ENCODE measurements around the gene CYP4F11. TPM values are rescaled to one million over a fixed set of nuclear protein-coding genes. Genes with fewer than 3 reads are reported as not detected.
"Not testable (repeated sequence)": the region's sequence is repeated elsewhere in the genome, so short reads cannot be mapped to it uniquely, and the experiment has no call there.

CYP4F11 gene
- total RNA-seq, 1 experiment from 2014 or later, result 0.21 TPM

GRCh38 chr19:15885167-15885566, 49.2 kb downstream of the CYP4F11 start:
- ChIA-PET POLR2A (no interaction called here), CTCF (no interaction called here)
- DNase-seq (ENCODE audit: low read depth, low spot score) (no peak), ATAC-seq (no peak)
- in situ Hi-C loops (cut with HindIII; ENCODE audit: low pct_unique_long_range_greater_than_20kb, low sequenced_read_pairs) (no loop called here), intact Hi-C loops (cut with micrococcal nuclease; ENCODE audit: unreplicated experiment) (no loop called here)
- no peak overlapping the region for H3K27ac ChIP-seq (ENCODE audit: low read length)
- no peaks in the 10 kb centered on the region for H3K9me3 ChIP-seq (ENCODE audit: control insufficient read depth, insufficient read depth, low read depth, low read length)
- no peak overlapping the region for H3K4me3 ChIP-seq (ENCODE audit: low read depth in 2 of 2, low read length in 2 of 2)
- BruUV-seq (replicated peaks), result no TSS peak
- no peaks in the 10 kb centered on the region; the same call in 1 of the 2 replicates for H3K27me3 ChIP-seq (ENCODE audit: control insufficient read depth, insufficient read depth, low read length)
- no peaks in the 10 kb centered on the region for H3K36me3 ChIP-seq (ENCODE audit: control insufficient read depth, insufficient read depth, low read length)
- no peak for TF ChIP-seq POLR2AphosphoS5 (IDR thresholded peaks at IDR 0.05; ENCODE audit: low read depth, low read length)
- TF ChIP-seq CTCF (IDR thresholded peaks at IDR 0.05), result no peak
- TF ChIP-seq SIN3A (IDR thresholded peaks at IDR 0.05; ENCODE audit: borderline replicate concordance, insufficient read depth, low read depth, low read length), result no peak
- TF ChIP-seq, protein P1, sequence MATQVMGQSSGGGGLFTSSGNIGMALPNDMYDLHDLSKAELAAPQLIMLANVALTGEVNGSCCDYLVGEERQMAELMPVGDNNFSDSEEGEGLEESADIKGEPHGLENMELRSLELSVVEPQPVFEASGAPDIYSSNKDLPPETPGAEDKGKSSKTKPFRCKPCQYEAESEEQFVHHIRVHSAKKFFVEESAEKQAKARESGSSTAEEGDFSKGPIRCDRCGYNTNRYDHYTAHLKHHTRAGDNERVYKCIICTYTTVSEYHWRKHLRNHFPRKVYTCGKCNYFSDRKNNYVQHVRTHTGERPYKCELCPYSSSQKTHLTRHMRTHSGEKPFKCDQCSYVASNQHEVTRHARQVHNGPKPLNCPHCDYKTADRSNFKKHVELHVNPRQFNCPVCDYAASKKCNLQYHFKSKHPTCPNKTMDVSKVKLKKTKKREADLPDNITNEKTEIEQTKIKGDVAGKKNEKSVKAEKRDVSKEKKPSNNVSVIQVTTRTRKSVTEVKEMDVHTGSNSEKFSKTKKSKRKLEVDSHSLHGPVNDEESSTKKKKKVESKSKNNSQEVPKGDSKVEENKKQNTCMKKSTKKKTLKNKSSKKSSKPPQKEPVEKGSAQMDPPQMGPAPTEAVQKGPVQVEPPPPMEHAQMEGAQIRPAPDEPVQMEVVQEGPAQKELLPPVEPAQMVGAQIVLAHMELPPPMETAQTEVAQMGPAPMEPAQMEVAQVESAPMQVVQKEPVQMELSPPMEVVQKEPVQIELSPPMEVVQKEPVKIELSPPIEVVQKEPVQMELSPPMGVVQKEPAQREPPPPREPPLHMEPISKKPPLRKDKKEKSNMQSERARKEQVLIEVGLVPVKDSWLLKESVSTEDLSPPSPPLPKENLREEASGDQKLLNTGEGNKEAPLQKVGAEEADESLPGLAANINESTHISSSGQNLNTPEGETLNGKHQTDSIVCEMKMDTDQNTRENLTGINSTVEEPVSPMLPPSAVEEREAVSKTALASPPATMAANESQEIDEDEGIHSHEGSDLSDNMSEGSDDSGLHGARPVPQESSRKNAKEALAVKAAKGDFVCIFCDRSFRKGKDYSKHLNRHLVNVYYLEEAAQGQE (IDR thresholded peaks at IDR 0.05; ENCODE audit: insufficient read depth in 1 of 2, low read depth in 2 of 2, low read length in 1 of 2), result no peak
- TF ChIP-seq TCF7L2 (IDR thresholded peaks at IDR 0.05; ENCODE audit: low read depth, low read length), result no peak
- no peaks in the 10 kb centered on the region for H3K4me1 ChIP-seq (ENCODE audit: control insufficient read depth, insufficient read depth, low read length)

DNA sequence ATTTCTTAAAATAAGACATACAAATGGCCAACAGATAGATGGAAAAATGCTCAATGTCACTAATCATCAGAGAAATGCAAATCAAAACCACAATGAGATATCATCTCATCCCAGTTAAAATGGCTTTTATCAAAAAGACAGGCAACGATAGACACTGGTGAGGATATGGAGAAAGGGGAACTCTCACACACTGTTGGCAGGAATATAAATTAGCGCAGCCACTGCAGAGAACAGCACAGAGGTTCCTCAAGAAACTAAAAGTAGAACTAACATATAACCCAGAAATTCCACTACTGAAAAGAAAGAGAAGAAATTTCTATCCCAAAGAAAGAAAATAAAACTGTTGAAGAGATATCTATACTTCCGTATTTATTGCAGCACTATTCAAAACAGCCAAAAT, 51.0 kb downstream of the CYP4F11 start:
- ATAC-seq; H3K4me1 ChIP-seq (ENCODE audit: control insufficient read depth, insufficient read depth, low read length); intact Hi-C loops (cut with micrococcal nuclease; ENCODE audit: unreplicated experiment); H3K9me3 ChIP-seq (ENCODE audit: control insufficient read depth, insufficient read depth, low read depth, low read length); H3K4me3 ChIP-seq (ENCODE audit: low read depth in 2 of 2, low read length in 2 of 2); POLR2A ChIA-PET; H3K27ac ChIP-seq (ENCODE audit: low read length); CTCF ChIA-PET; H3K36me3 ChIP-seq (ENCODE audit: control insufficient read depth, insufficient read depth, low read length); DNase-seq (ENCODE audit: low read depth, low spot score); in situ Hi-C loops (cut with HindIII; ENCODE audit: low pct_unique_long_range_greater_than_20kb, low sequenced_read_pairs); H3K27me3 ChIP-seq (ENCODE audit: control insufficient read depth, insufficient read depth, low read length); BruUV-seq (replicated peaks): not testable (repeated sequence)

DNA sequence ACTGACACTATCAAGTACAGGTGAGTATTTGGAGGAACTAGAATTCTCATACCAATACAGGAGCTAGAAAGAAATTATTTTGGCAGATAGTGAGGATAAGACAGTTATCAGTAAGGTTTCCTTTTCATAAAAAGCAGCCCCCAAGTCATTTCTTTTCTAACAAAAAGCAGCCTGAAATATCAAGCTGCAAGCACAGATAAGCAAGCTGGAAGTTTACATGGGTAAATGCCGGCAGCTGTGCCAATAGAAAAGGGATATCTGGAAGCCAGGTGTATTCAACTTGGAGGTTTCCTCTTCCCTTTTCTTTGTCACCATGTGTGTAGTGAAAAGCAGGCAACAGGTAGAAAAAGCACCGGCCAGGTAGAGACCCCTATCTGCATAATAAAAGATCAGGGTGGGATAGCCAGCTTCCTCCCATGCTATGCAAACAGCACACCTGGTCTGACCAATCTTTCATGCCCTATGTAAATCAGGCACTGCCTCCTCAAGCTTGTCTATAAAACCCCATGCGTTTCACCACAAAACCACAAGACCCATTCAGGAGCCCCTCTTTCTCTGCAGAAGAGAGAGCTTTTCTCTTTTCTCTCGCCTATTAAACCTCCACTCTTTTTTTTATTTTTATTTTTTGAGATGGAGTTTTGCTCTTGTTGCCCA, 59.4 kb downstream of the CYP4F11 start:
- H3K9me3 ChIP-seq (ENCODE audit: control insufficient read depth, insufficient read depth, low read depth, low read length), result no peaks in the 10 kb centered on the region
- ChIA-PET POLR2A (no interaction called here), CTCF (no interaction called here)
- no peak for TF ChIP-seq TCF7L2 (IDR thresholded peaks at IDR 0.05; ENCODE audit: low read depth, low read length)
- TF ChIP-seq CTCF (IDR thresholded peaks at IDR 0.05), result no peak
- TF ChIP-seq SIN3A (IDR thresholded peaks at IDR 0.05; ENCODE audit: borderline replicate concordance, insufficient read depth, low read depth, low read length), result no peak
- TF ChIP-seq, protein P1 (IDR thresholded peaks at IDR 0.05; ENCODE audit: insufficient read depth in 1 of 2, low read depth in 2 of 2, low read length in 1 of 2), result no peak
- TF ChIP-seq POLR2AphosphoS5 (IDR thresholded peaks at IDR 0.05; ENCODE audit: low read depth, low read length), result no peak
- H3K4me1 ChIP-seq (ENCODE audit: control insufficient read depth, insufficient read depth, low read length), result no peaks in the 10 kb centered on the region
- intact Hi-C loops (cut with micrococcal nuclease; ENCODE audit: unreplicated experiment) (no loop called here), in situ Hi-C loops (cut with HindIII; ENCODE audit: low pct_unique_long_range_greater_than_20kb, low sequenced_read_pairs) (no loop called here)
- no peak for ATAC-seq
- BruUV-seq (replicated peaks), result no TSS peak
- no peaks in the 10 kb centered on the region for H3K36me3 ChIP-seq (ENCODE audit: control insufficient read depth, insufficient read depth, low read length)
- no peak overlapping the region for H3K27ac ChIP-seq (ENCODE audit: low read length)
- H3K27me3 ChIP-seq (ENCODE audit: control insufficient read depth, insufficient read depth, low read length), result peaks cover 8% of the 10 kb centered on the region
- no peak overlapping the region for H3K4me3 ChIP-seq (ENCODE audit: low read depth in 2 of 2, low read length in 2 of 2)
- DNase-seq (ENCODE audit: low read depth, low spot score), result no peak
